ENCODE data around the gene PIGH. TPM values are rescaled to one million over a fixed set of nuclear protein-coding genes. Genes with fewer than 3 reads are reported as not detected.
A peak's percentile ranks its signal among the peaks of the same experiment; 100 is the strongest.

Gene PIGH
- total and polyA plus RNA-seq, 2 of the 13 experiments (the other 11 are each of a cell fraction or from before 2014, with no cell fraction given): 30.0 to 43.5 TPM

- TF ChIP-seq ZNF609 (CRISPR knock-in tag; IDR thresholded peaks at IDR 0.05; ENCODE audit: borderline replicate concordance) (no peak), ZNF883 (CRISPR knock-in tag; IDR thresholded peaks at IDR 0.05; ENCODE audit: not compliant biosample characterization) (peak; percentile 36), DZIP1 (CRISPR knock-in tag; IDR thresholded peaks at IDR 0.05) (no peak), ZBTB21 (CRISPR knock-in tag; IDR thresholded peaks at IDR 0.05) (no peak), CHD4 (IDR thresholded peaks at IDR 0.05; ENCODE audit: borderline replicate concordance, low read length) (no peak), CENPBD1 (CRISPR knock-in tag; IDR thresholded peaks at IDR 0.05; ENCODE audit: borderline replicate concordance, low read depth) (no peak), PAX8 (CRISPR knock-in tag; IDR thresholded peaks at IDR 0.05; ENCODE audit: borderline replicate concordance) (no peak), HNRNPH1 (optimal IDR thresholded peaks at IDR 0.05; ENCODE audit: low read depth, low read length) (no peak), POLR2AphosphoS5 (IDR thresholded peaks at IDR 0.05; ENCODE audit: low read depth, low read length) (peak; percentile 76), ZFP37 (CRISPR knock-in tag; IDR thresholded peaks at IDR 0.05; ENCODE audit: borderline replicate concordance) (no peak), ZNF484 (CRISPR knock-in tag; IDR thresholded peaks at IDR 0.05; ENCODE audit: borderline replicate concordance, low read depth) (no peak), ZNF225 (CRISPR knock-in tag; IDR thresholded peaks at IDR 0.05) (no peak), ZNF12 (CRISPR knock-in tag; IDR thresholded peaks at IDR 0.05) (no peak), ZNF768 (CRISPR knock-in tag; IDR thresholded peaks at IDR 0.05) (peak; percentile 79), ARID5B (CRISPR knock-in tag; IDR thresholded peaks at IDR 0.05) (no peak; the same call in 1 of the 2 replicates), SMC3 (IDR thresholded peaks at IDR 0.05; ENCODE audit: low read length) (no peak), IKZF4 (CRISPR knock-in tag; IDR thresholded peaks at IDR 0.05; ENCODE audit: borderline replicate concordance, low read depth, not compliant biosample characterization) (peak; percentile 43)
Measured at GRCh38 chr14:67599698-67600561, at the start of gene PIGH (continued).

Measured in HepG2 (cell line).